ENCODE results near the gene SLC22A16.

DNA sequence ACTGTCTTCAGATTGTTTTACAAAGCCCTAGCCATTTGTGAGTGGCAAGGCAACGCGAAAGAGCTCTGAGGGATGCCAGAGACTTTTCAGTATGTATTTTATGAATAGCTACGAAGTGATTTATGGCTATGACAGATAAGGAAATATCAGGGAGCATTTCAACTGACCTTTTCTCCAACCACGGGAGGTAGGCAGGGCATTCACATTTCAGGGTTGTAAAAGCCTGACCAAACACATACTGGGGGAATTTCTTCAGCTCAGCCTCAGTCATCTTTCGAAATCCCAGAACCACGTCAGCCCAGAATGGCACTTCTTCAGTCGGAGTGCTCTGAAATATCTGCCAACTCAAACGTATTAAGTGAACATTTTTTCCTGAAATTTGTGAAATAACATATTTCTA lies 71.8 kb downstream of the SLC22A16 start:
- TF ChIP-seq, protein P1, sequence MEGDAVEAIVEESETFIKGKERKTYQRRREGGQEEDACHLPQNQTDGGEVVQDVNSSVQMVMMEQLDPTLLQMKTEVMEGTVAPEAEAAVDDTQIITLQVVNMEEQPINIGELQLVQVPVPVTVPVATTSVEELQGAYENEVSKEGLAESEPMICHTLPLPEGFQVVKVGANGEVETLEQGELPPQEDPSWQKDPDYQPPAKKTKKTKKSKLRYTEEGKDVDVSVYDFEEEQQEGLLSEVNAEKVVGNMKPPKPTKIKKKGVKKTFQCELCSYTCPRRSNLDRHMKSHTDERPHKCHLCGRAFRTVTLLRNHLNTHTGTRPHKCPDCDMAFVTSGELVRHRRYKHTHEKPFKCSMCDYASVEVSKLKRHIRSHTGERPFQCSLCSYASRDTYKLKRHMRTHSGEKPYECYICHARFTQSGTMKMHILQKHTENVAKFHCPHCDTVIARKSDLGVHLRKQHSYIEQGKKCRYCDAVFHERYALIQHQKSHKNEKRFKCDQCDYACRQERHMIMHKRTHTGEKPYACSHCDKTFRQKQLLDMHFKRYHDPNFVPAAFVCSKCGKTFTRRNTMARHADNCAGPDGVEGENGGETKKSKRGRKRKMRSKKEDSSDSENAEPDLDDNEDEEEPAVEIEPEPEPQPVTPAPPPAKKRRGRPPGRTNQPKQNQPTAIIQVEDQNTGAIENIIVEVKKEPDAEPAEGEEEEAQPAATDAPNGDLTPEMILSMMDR (IDR thresholded peaks at IDR 0.05) = no peak
- no peak for TF ChIP-seq POLR2A (IDR thresholded peaks at IDR 0.05)
